CD4-positive, alpha-beta T cell (primary cell): Measurements from ENCODE around the gene PTPRD. TPM values are rescaled to one million over a fixed set of nuclear protein-coding genes. Genes with fewer than 3 reads are reported as not detected.

ENCODE experiments used
- ATAC-seq: fragments of 200-7000 bp; cut with Tn5 transposase; one replicate; pipeline ENCODE4 v1.10.0; 2022; ENCODE audit warnings: mild to moderate bottlenecking; ENCODE audit not compliant: poor library complexity
- CTCF ChIA-PET: fragments of 350-600 bp; sonication (Branson Sonifier 250); formaldehyde crosslinking; loops from one replicate; lab custom pipeline; 2021; ENCODE audit warnings: antibody characterized with exemption, inconsistent platforms; lab: Charles Lee
- POLR2A ChIA-PET: fragments of 350-600 bp; sonication (Branson Sonifier 250); formaldehyde crosslinking; loops from one replicate; lab custom pipeline; 2021; ENCODE audit warnings: antibody characterized with exemption, inconsistent platforms; lab: Charles Lee
- DNase-seq, 14 experiments: peaks; one replicate each; pipeline ENCODE4 v3.0.0-alpha.2; 2013 to 2020; ENCODE audit warnings: mixed read lengths in 2 of 14
- H3K27ac ChIP-seq, 2 donors: one replicate each; pipeline versions ENCODE4 v1.5.1 to v1.7.0; 2013; ENCODE audit warnings: low read length in 2 of 2, low read depth in 1 of 2, mild to moderate bottlenecking in 1 of 2
- H3K27me3 ChIP-seq, 2 experiments: 1 replicate in 1 of 2; 2 replicates in 1 of 2; pipeline versions ENCODE4 v1.6.1 to v1.7.0; 2013; ENCODE audit warnings: low read length in 2 of 2, control low read depth in 1 of 2, mild to moderate bottlenecking in 1 of 2, moderate library complexity in 1 of 2; ENCODE audit not compliant: insufficient read depth in 2 of 2, control insufficient read depth in 1 of 2
- H3K36me3 ChIP-seq: one replicate; pipeline ENCODE4 v1.6.1; 2013; ENCODE audit warnings: low read length, control low read depth; ENCODE audit not compliant: insufficient read depth
- H3K4me1 ChIP-seq: one replicate; pipeline ENCODE4 v1.6.1; 2013; ENCODE audit warnings: low read length, control low read depth; ENCODE audit not compliant: insufficient read depth
- H3K4me3 ChIP-seq: one replicate; pipeline ENCODE4 v1.5.1; 2013; ENCODE audit warnings: mild to moderate bottlenecking, low read length, moderate library complexity
- H3K9me3 ChIP-seq, 2 experiments: 1 replicate in 1 of 2; 2 replicates in 1 of 2; pipeline versions ENCODE4 v1.6.1 to v1.7.0; 2013; ENCODE audit warnings: low read length in 2 of 2, mild to moderate bottlenecking in 2 of 2, control low read depth in 1 of 2, moderate library complexity in 1 of 2; ENCODE audit not compliant: control insufficient read depth in 1 of 2, insufficient read depth in 1 of 2
- H3K27ac Mint-ChIP-seq: one replicate; pipeline ENCODE4 v1.8.0; 2020; ENCODE audit warnings: mixed read lengths
- H3K27me3 Mint-ChIP-seq: one replicate; pipeline ENCODE4 v1.8.0; 2021; ENCODE audit warnings: mixed read lengths
- H3K36me3 Mint-ChIP-seq: one replicate; pipeline ENCODE4 v1.8.0; 2021; ENCODE audit warnings: low read depth, mixed read lengths
- H3K4me1 Mint-ChIP-seq: one replicate; pipeline ENCODE4 v1.8.0; 2021; ENCODE audit warnings: low read depth, mixed read lengths
- H3K4me3 Mint-ChIP-seq: one replicate; pipeline ENCODE4 v1.8.0; 2020; ENCODE audit warnings: mild to moderate bottlenecking, mixed read lengths
- H3K9me3 Mint-ChIP-seq: one replicate; pipeline ENCODE4 v1.8.0; 2020; ENCODE audit warnings: mixed read lengths
- CTCF ChIP-seq: fragments of 200-600 bp; IDR thresholded peaks from one replicate; pipeline ENCODE4 v1.8.0; 2022; ENCODE audit warnings: antibody characterized with exemption, mild to moderate bottlenecking
- intact Hi-C, 2 experiments: fragments of 100-400 bp; cut with DNase I in 1 of 2; cut with micrococcal nuclease in 1 of 2; formaldehyde crosslinking; loops; one replicate each; pipeline versions ENCODE4 v1.15.1 to v1.9.0; 2023 to 2025; cut with DNase I, micrococcal nuclease
- total RNA-seq, 174 experiments: library from RNA in 2 of 174; stranded (reverse) in 2 of 174; gene quantifications; one replicate each; pipeline ENCODE4 v1.2.3 and lab custom pipeline; 2021 to 2026

Gene PTPRD
- total RNA-seq, 2 experiments from 2014 or later: not detected

- no peaks in the 10 kb centered on the region for H3K36me3 ChIP-seq
- POLR2A ChIA-PET: no interaction called here
- no peaks in the 10 kb centered on the region for H3K27me3 ChIP-seq
- Mint-ChIP-seq H3K27me3 (no peaks in the 10 kb centered on the region), H3K4me3 (no peak overlapping the region), H3K27ac (no peak overlapping the region), H3K4me1 (no peaks in the 10 kb centered on the region), H3K36me3 (no peaks in the 10 kb centered on the region), H3K9me3 (no peaks in the 10 kb centered on the region)
- no peak overlapping the region for H3K4me3 ChIP-seq
- TF ChIP-seq CTCF: no peak
- no peak for ATAC-seq
- CTCF ChIA-PET: no interaction called here
- H3K27ac ChIP-seq: no peak overlapping the region
- intact Hi-C loops: no loop called here
- no peak for DNase-seq
- H3K9me3 ChIP-seq: no peaks in the 10 kb centered on the region
- no peaks in the 10 kb centered on the region for H3K4me1 ChIP-seq
These were observed 1724.2 kb downstream of the PTPRD start for GRCh38 chr9:8888591-8888990.

- Mint-ChIP-seq H3K36me3 (no peaks in the 10 kb centered on the region), H3K4me3 (no peak overlapping the region), H3K9me3 (no peaks in the 10 kb centered on the region), H3K27ac (no peak overlapping the region), H3K4me1 (no peaks in the 10 kb centered on the region), H3K27me3 (no peaks in the 10 kb centered on the region)
- Histone ChIP-seq H3K9me3 (no peaks in the 10 kb centered on the region), H3K4me1 (no peaks in the 10 kb centered on the region), H3K4me3 (no peak overlapping the region), H3K27me3 (no peaks in the 10 kb centered on the region), H3K27ac (no peak overlapping the region), H3K36me3 (no peaks in the 10 kb centered on the region)
- no peak for TF ChIP-seq CTCF
- intact Hi-C loops: no loop called here
- POLR2A ChIA-PET: no interaction called here
- ATAC-seq (no peak), DNase-seq (no peak)
- CTCF ChIA-PET: no interaction called here
These were observed 1725.4 kb downstream of the PTPRD start for GRCh38 chr9:8887369-8887768.

GRCh38 chr9:8883321-8883720, 1729.5 kb downstream of the PTPRD start:
- H3K4me3 Mint-ChIP-seq: no peak overlapping the region
- H3K27me3 ChIP-seq: no peaks in the 10 kb centered on the region
- H3K4me1 Mint-ChIP-seq: no peaks in the 10 kb centered on the region
- H3K36me3 Mint-ChIP-seq: no peaks in the 10 kb centered on the region
- H3K36me3 ChIP-seq: no peaks in the 10 kb centered on the region
- ATAC-seq (no peak), DNase-seq (no peak)
- H3K4me3 ChIP-seq: no peak overlapping the region
- intact Hi-C loops: no loop called here
- ChIA-PET CTCF (no interaction called here), POLR2A (no interaction called here)
- no peak overlapping the region for H3K27ac ChIP-seq
- no peaks in the 10 kb centered on the region for H3K9me3 Mint-ChIP-seq
- no peaks in the 10 kb centered on the region for H3K4me1 ChIP-seq
- H3K9me3 ChIP-seq: no peaks in the 10 kb centered on the region
- TF ChIP-seq CTCF: no peak
- no peak overlapping the region for H3K27ac Mint-ChIP-seq
- no peaks in the 10 kb centered on the region for H3K27me3 Mint-ChIP-seq
